A204.1 (cell line): ENCODE results near the gene TGM3.

Experiments
- FAIRE-seq: peaks from 2 replicates; lab custom pipeline; 2012; peaks lifted over from hg19 to GRCh38; lab: Jason Lieb, UNC

TGM3 gene

DNA sequence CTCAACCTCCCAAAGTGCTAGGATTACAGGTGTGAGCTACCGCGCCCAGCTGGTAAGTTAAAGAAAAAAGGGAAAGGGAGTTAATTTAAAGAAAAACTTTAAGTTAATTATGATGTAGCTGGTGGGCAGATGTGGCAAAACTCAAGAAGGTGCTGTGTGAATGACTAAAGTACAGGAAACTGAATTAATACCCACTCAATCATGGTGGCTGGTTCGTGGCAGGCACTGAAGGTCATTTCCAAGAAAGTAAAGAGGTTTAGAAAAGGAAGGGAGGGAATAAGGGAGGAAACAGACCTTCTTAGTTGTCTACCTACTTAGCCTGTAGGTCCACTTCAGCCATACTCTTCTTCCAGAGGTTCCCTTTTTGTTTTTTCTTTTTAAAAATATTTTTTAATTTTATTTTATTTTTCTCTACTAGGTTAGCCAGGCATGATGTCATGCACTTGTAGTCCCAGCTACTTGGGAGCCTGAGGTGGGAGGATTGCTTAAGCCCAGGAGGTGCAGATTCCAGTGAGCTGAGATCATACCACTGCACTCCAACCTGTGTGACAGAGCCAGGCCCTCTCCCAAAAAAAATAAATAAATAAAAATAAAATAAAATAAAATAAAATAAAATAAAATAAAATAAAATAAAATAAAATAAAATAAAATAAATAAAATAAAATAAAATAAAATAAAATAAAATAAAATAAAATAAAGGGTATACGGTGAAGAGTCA is 11.9 kb upstream of the TGM3 start:
- no peak for FAIRE-seq

GRCh38 chr20:2285193-2285592 is 10.6 kb upstream of the TGM3 start:
- FAIRE-seq, result no peak

GRCh38 chr20:2285613-2286012 is 10.2 kb upstream of the TGM3 start:
- no peak for FAIRE-seq

- FAIRE-seq, result no peak
Observed at GRCh38 chr20:2287504-2287903, 8.3 kb upstream of the TGM3 start.

DNA sequence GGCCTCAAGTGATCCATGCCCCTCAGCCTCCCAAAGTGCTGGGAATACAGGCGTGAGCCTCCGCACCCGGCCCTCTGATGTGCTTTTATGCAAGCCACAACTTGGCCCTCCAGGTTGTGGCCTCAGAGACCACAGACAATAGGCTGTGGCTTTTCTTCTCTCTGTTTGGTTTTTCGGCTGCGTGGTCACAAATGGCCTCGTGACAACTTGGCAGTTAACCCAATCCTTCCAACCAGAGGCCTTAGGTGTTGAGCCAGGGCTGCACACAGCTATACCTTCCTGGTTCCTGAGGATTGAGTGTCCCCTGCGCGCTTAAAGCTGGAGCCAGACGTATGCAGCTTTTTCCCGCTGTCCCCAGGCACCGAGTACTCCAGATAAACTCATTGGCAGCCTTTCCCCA is 6.3 kb upstream of the TGM3 start:
- FAIRE-seq, result no peak

DNA sequence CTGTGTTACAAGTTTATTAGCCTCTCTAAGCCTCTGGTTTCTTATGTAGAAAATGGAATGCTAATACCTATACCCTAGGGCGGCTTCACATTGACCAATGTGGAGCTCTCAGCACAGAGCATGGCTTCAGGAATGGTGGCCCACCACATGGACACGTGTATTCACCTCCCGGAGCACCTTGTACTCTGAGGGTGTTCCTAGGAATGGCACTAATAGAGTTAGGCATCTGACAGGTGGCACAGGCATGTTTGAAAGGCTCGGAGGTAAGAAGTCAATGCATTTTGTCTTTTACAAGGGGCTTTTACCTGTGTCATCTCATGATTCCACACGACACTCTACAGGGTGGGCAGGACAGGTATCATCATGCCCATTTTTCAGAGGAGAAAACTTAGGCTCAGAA is 5.3 kb upstream of the TGM3 start:
- no peak for FAIRE-seq

DNA sequence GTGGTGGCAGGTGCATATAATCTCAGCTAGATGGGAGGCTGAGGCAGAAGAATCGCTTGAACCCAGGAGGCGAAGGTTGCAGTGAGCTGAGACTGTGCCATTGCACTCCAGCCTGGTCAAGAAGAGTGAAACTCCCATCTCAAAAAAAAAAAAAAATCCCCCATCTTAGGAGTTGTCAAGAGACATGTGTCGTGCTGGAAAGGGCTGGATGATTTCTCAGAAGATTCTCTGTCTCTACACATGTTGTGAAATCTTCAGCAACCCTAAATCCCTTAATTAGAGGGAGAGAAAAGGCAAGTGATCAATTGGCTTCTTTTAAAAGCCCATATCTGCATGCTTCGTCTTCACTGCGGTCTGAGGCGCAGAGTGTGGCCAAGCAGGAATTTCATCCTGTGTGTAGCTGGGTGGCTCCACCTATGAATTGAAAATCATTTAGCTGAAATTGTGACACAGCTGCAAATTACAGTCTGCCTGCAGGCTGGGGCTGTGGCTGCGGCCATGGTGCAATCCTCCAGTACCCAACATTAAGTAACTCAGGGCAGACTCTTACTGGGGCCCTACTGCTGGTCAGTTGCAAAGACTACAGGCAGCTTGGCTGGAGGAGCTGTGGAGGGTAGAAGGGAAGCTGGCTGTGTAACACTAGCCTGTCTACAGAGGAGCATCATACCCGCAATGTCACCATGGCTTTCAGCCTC is 3.2 kb upstream of the TGM3 start:
- FAIRE-seq, result no peak

DNA sequence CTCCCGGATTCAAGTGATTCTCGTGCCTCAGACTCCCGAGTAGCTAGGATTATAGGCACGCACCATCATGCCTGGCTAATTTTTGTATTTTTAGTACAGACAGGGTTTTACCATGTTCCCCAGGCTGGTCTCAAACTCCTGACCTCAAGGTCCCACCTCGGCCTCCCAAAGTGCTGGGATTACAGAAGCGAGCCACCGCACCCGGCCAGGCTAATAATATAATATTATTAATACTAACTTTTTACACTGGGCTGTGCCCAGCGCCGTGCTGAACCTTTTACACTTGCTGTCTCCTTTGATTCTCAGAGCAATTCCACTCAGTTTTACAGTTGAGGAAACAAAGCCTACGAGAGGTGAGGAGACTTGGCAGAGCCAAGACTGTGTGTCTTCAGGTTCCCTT is 2.3 kb upstream of the TGM3 start:
- no peak for FAIRE-seq

- FAIRE-seq, result no peak
Observed at GRCh38 chr20:2293971-2294370, 1.8 kb upstream of the TGM3 start.

DNA sequence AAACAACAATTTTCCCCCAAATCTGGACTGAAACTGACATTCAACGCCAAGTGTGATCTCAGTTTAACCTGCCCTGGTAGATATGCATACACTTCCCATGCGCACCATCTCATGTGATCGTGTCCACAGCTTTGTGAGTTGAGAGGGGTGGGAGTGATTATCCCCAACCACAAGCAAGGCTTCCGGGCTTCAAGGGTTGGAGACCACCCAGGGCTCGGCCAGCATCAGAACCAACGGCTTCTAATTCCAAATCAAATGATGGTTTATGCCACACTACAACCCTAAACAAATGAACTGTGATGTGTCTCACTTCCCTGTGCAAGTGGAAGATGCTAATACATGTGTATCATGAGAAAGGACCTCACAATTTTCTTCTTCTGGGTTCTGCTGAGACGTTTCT is 515 bp upstream of the TGM3 start:
- no peak for FAIRE-seq

DNA sequence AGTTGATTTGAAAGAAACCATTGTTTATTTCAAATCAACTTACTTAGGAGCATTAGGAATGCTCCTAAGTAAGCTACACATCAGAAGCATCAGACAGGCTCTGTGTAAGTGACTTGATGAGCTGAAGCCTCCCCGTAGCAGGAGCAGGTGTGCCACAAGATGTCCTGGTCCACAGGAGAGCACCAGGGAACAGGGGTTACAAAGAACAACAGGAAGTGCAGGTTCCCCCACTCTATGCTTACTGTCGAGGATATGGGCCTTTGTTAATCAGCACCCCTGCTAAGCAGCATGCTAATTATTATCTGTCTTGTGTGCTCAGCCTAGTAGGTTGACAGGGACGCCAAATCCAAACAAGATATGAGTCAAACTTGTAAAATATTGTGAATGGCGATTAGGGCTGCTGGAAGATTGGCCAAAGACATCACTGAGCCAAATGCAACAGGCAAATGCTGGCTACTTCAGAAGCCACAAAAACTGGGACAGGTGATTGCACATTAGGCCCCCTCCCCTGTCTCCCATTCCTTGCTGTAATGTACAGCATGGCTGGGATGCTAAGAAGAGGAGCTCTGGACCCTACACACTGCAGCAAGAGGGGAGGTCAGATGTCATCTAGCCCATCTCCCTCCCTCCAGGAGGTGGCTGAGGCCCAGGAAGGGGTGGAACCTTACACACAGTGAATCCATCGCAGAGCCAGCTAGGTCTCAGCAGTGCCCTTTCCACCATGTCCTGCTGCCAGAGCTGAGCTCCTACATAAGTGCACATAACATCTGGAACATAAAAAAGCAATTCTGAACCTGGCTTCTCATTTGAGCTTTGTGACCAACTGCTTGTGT is 939 bp downstream of the TGM3 start:
- FAIRE-seq, result no peak

GRCh38 chr20:2297357-2297728 is 1.5 kb downstream of the TGM3 start:
- no peak for FAIRE-seq

- FAIRE-seq, result no peak
Observed at GRCh38 chr20:2298116-2298515, 2.3 kb downstream of the TGM3 start.

DNA sequence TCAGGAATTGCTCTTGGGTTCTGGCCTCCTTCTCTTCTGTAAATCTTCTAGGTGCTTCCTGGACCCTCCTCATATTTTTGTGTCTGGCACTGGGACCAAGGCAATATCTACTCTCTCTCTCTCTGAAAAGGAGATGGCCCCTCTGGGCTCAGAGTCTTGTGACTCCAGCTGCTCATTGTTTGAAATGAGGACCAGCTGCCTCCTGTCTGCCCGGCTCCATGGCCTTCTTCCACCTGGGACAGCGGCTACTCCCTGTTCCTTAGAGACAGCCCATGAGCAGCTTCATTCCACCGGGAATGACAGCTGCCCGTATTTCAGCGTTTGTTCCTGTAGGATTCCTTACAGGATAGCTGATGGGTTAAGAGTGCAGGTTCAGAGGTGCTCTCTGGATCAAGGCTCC is 2.9 kb downstream of the TGM3 start:
- FAIRE-seq, result no peak

- FAIRE-seq, result no peak
Observed at GRCh38 chr20:2299301-2299700, 3.5 kb downstream of the TGM3 start.

- FAIRE-seq, result no peak
Observed at GRCh38 chr20:2300002-2300401, 4.2 kb downstream of the TGM3 start.

GRCh38 chr20:2300420-2300819 is 4.6 kb downstream of the TGM3 start:
- no peak for FAIRE-seq

- no peak for FAIRE-seq
Observed at GRCh38 chr20:2301164-2301622, 5.4 kb downstream of the TGM3 start.

DNA sequence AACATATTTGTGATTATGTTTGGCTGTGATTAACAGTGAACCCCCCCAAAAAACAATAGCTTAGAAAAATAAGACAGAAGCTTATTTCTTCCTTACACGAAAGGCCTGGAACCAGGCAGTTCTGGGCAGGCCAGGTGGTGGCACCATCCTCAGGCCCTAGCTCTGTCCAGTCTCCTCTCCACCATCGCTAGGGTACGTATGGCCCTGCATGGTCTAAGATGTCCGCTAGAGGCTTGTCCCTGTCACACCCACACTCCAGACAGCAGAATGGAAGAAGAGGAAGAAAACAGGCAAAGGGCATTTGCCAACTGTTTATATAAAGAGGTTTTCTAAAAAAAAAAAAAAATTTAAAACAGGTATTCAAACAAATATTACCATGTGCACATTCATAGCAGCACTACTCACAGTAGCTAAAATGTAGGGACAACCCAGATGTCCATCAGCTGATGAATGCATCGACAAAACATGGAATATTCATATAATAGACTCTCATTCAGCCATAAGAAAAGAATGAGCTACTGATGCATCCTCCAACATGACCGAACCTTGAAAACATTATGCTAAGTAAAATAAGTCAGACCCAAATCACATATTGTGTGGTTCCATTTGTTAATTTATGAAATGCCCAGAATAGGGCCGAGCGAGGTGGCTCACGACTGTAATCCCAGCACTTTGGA is 6.7 kb downstream of the TGM3 start:
- no peak for FAIRE-seq

DNA sequence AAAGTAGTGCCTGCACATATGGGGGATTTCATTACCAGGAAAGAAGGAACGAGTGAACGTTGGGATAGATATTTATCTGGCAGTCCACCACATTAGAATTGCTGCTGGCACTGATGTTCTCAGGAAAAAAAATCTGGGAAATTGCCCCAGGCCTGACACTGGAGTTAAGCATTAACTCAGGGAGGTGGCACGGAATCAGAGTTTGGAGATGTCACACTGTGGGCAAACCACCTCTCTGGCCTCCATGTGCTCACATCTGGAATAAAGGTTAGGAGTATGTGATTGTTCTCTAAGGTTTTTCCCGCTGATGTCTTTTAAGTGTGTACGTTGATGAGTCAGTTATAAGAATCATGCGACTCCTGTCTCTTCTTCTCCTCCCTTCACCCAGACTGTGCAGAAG is 7.9 kb downstream of the TGM3 start:
- no peak for FAIRE-seq

DNA sequence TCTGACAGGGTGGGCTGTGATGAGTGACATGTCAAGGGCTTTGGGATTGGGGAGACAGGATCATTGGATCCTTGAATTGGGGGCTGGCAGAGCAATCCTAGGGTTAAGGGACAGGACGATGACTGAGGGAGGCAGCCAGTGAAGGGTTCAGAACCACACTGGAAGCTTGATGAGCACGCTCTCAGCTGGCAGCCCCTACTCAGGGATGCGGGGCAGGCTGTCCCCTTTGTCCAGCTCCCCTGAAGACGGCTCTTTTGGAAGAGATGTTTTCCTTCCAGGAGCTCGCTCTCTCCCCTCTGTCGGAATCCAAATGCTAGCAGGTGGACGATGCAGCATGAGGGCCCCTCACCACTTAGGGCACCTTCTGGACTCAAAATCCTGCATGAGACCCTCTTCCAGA is 8.4 kb downstream of the TGM3 start:
- FAIRE-seq, result no peak

DNA sequence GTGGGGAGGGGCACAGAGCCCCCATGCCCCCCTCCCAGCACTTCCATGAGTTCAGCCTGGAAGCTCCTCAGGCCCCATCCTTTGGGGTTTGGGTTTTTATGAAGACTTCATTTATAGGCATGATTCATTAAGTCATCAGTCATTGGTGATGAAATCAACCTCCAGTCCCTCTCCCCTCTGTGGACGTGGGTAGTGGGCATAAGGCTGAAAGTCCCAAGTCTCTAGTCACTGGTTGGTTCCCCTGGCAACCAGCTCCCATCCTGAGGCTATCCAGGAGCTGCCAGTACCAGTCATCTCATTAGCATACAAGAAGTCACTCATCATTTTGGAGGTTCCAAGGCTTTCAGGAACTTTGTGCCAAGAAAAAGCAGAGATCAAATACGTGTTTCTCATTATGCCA is 9.2 kb downstream of the TGM3 start:
- FAIRE-seq, result no peak

DNA sequence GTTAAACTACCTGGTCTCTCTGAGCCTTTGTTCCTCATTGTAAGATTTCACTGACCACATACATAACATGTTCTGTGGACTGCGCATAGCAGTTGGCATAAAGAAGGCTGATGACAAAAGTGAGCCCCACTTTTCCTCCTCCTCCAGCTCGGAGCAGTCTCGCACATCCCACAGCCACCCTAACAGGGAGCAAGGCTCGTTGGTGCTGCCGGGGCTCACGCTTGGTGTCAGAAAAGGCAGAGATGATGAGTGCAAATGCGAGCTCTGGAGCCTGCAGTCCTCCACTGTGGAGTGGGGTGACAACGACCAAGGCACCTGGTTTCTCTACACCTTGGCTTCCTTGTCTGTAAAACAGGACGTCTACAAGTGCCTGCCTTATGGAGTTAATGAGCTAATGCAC is 9.7 kb downstream of the TGM3 start:
- no peak for FAIRE-seq
